ENCODE results near the gene SNN. TPM values are rescaled to one million over a fixed set of nuclear protein-coding genes. Genes with fewer than 3 reads are reported as not detected.
A peak's percentile ranks its signal among the peaks of the same experiment; 100 is the strongest.

The SNN gene
- total and polyA plus RNA-seq, 2 donors (not counting 1 experiment from before 2014, with no cell fraction given), result 55.4 to 63.3 TPM

- Mint-ChIP-seq H3K4me3 (peak overlapping the region; percentile 61), H3K27ac (peak overlapping the region; percentile 89), H3K4me1 (peaks cover 89% of the 10 kb centered on the region), H3K27me3 (no peaks in the 10 kb centered on the region), H3K9me3 (ENCODE audit: insufficient read depth) (no peaks in the 10 kb centered on the region)
- DNase-seq (peak; percentile 6), ATAC-seq (ENCODE audit: low read depth) (no peak)
- no peaks in the 10 kb centered on the region for H4K20me1 ChIP-seq (ENCODE audit: control insufficient read depth, insufficient read depth, low read length, poor library complexity, severe bottlenecking)
- H3K27me3 ChIP-seq (replicated peaks in 1 of 4; ENCODE audit: control extremely low read depth in 1 of 4, control insufficient read depth in 3 of 4, insufficient read depth in 4 of 4, low read length in 3 of 4), result no peaks in the 10 kb centered on the region
- H3K79me2 ChIP-seq (ENCODE audit: control insufficient read depth, insufficient read depth, low read length), result peaks cover 59% of the 10 kb centered on the region
- CTCF ChIA-PET, result interaction anchor here (0.7 to 4.1 kb wide), 13 partner anchors 9 to 723 kb away, joined by 3 to 36 read pairs (median 6); partner anchors contain the start of gene ZC3H7A
- peaks cover 0 to 66% of the 10 kb centered on the region in 2 experiments for H3K36me3 ChIP-seq (replicated peaks in 1 of 2; ENCODE audit: control extremely low read depth in 1 of 2, control insufficient read depth in 1 of 2, extremely low read depth in 1 of 2, insufficient read depth in 2 of 2, low read length in 1 of 2)
- H3K9ac ChIP-seq (ENCODE audit: low read length), result no peak overlapping the region
- H3K9me3 ChIP-seq (ENCODE audit: control extremely low read depth in 1 of 3, control insufficient read depth in 2 of 3, insufficient read depth in 1 of 3, low read length in 2 of 3), result no peaks in the 10 kb centered on the region
- TF ChIP-seq CTCF (IDR thresholded peaks at IDR 0.05) (no peak), EZH2 (IDR thresholded peaks at IDR 0.05; ENCODE audit: borderline replicate concordance, insufficient read depth, low read depth, low read length, poor library complexity, severe bottlenecking) (no peak)
- peak overlapping the region in 1 of 5 experiments; percentile 18 for H3K4me3 ChIP-seq (ENCODE audit: control extremely low read depth in 1 of 5, extremely low read depth in 1 of 5, insufficient read depth in 1 of 5, low read depth in 2 of 5, low read length in 4 of 5)
- 90% methylated on average over 7 of the region's 13 CpGs for WGBS (ENCODE audit: insufficient coverage)
- intact Hi-C loops (cut with micrococcal nuclease), result loop anchor here (2.0 to 10.0 kb wide), 4 partner anchors 55 to 813 kb away; partner anchors contain the start of genes CIITA, SOCS1 and TXNDC11
- H2AFZ ChIP-seq (ENCODE audit: insufficient read depth, low read depth, low read length, poor library complexity, severe bottlenecking), result no peak overlapping the region
- POLR2A ChIA-PET, result interaction anchor here (0.7 to 3.5 kb wide), 3 partner anchors 19 to 70 kb away, joined by 3 to 19 read pairs (median 4); partner anchors contain the start of genes SNN and TXNDC11
- peaks cover 84% of the 10 kb centered on the region in 2 donors for H3K4me1 ChIP-seq (ENCODE audit: control insufficient read depth in 2 of 2, insufficient read depth in 2 of 2, low read length in 2 of 2)
- H3K4me2 ChIP-seq (replicated peaks; ENCODE audit: low read depth, low read length, poor library complexity, severe bottlenecking), result peak overlapping the region; percentile 68
- peak overlapping the region; percentile 5 to 89 for H3K27ac ChIP-seq (ENCODE audit: low read length in 2 of 2)
These were observed 19.6 kb downstream of the SNN start for GRCh38 chr16:11687601-11688519.

Measured in B cell (primary cell).